HCT116 (cell line): ENCODE results near the gene CBX4. TPM values are rescaled to one million over a fixed set of nuclear protein-coding genes. Genes with fewer than 3 reads are reported as not detected.

Experiments used
- ATAC-seq: fragments of 200-7000 bp; cut with Tn5 transposase; 2 replicates; pipeline ENCODE4 v1.9.1; 2020; ENCODE audit warnings: mild to moderate bottlenecking, moderate library complexity
- BruUV-seq: library from RNA; stranded (reverse); fragments of 400-500 nt; replicated peaks from 2 replicates; lab custom pipeline; 2021; lab: Mats Ljungman, UMichigan
- CTCF ChIA-PET: fragments of 300-600 bp; sonication (Branson Sonifier 250); formaldehyde crosslinking; loops from one replicate; lab custom pipeline; 2021; ENCODE audit warnings: antibody characterized with exemption; lab: Charles Lee
- POLR2A ChIA-PET: fragments of 300-600, 350-600 bp; sonication (Branson Sonifier 250); formaldehyde crosslinking; loops from one replicate; lab custom pipeline; 2021; ENCODE audit warnings: antibody characterized with exemption; lab: Charles Lee
- RAD21 ChIA-PET, 2 experiments: fragments of 300-600 bp; sonication (Branson Sonifier 250); formaldehyde crosslinking; loops; one replicate each; lab custom pipeline; 2023; ENCODE audit warnings: low total read pairs in 2 of 2; ENCODE audit not compliant: uncharacterized antibody in 2 of 2, unreplicated experiment in 2 of 2, low non-redundant PET in 1 of 2; lab: Charles Lee
- DNase-seq: peaks from one replicate; pipeline ENCODE4 v3.0.0-alpha.2; 2010; ENCODE audit warnings: low read depth, low spot score
- H2AFZ ChIP-seq: fragments of 200-600 bp; shearing (Covaris generic), sonication (generic); 2 replicates; pipeline ENCODE4 v1.6.1; 2017; ENCODE audit warnings: low read depth, mixed run types, mixed read lengths, antibody characterized with exemption, low read length; ENCODE audit not compliant: poor library complexity, severe bottlenecking
- H3K27ac ChIP-seq: 2 replicates; pipeline ENCODE4 v1.5.1; 2012; ENCODE audit warnings: low read depth, low read length
- H3K27me3 ChIP-seq: fragments of 200-600 bp; sonication (generic); 2 replicates; pipeline ENCODE4 v1.6.1; 2016; ENCODE audit warnings: mixed run types, low read length, mixed read lengths; ENCODE audit not compliant: insufficient read depth
- H3K36me3 ChIP-seq, 2 experiments: fragments of 200-500 bp in 1 of 2; fragments of 200-600 bp in 1 of 2; sonication (Bioruptor generic) in 1 of 2; sonication (generic) in 1 of 2; 2 replicates each; pipeline versions ENCODE4 v1.5.1 to v1.6.1; 2014 to 2016; ENCODE audit warnings: low read length in 2 of 2, inconsistent platforms in 1 of 2, mixed read lengths in 1 of 2, mixed run types in 1 of 2; ENCODE audit not compliant: insufficient read depth in 2 of 2, control insufficient read depth in 1 of 2
- H3K4me1 ChIP-seq, 2 experiments: fragments of 200-600 bp in 1 of 2; sonication (generic) in 1 of 2; 2 replicates each; pipeline versions ENCODE4 v1.5.1 to v1.6.1; 2012 to 2017; ENCODE audit warnings: low read length in 2 of 2, inconsistent platforms in 1 of 2, mild to moderate bottlenecking in 1 of 2, mixed read lengths in 1 of 2, mixed run types in 1 of 2, moderate library complexity in 1 of 2; ENCODE audit not compliant: insufficient read depth in 2 of 2, control insufficient read depth in 1 of 2
- H3K4me2 ChIP-seq: fragments of 200-600 bp; sonication (generic); 2 replicates; pipeline ENCODE4 v1.6.1; 2017; ENCODE audit warnings: mixed run types, low read length, mixed read lengths
- H3K4me3 ChIP-seq, 2 experiments: fragments of 200-600 bp in 1 of 2; sonication (generic) in 1 of 2; replicated peaks in 1 of 2; 2 replicates each; pipeline ENCODE4 v1.5.1; 2011 to 2016; ENCODE audit warnings: low read length in 2 of 2, control low read depth in 1 of 2, low read depth in 1 of 2, mild to moderate bottlenecking in 1 of 2, mixed read lengths in 1 of 2, mixed run types in 1 of 2
- H3K79me2 ChIP-seq: fragments of 200-600 bp; sonication (generic); 2 replicates; pipeline ENCODE4 v1.6.1; 2017; ENCODE audit warnings: mild to moderate bottlenecking, mixed run types, low read length, moderate library complexity, mixed read lengths; ENCODE audit not compliant: insufficient read depth
- H3K9ac ChIP-seq: fragments of 200-600 bp; sonication (generic); 2 replicates; pipeline ENCODE4 v1.6.1; 2016; ENCODE audit warnings: low read length, mixed read lengths
- H3K9me2 ChIP-seq: fragments of 200-600 bp; sonication (generic), shearing (Covaris generic); 2 replicates; pipeline ENCODE4 v1.6.1; 2017; ENCODE audit warnings: mixed run types, mild to moderate bottlenecking, moderate library complexity; ENCODE audit not compliant: insufficient read depth
- H3K9me3 ChIP-seq, 2 experiments: fragments of 200-500 bp in 1 of 2; fragments of 200-600 bp in 1 of 2; sonication (Bioruptor generic) in 1 of 2; sonication (generic) in 1 of 2; 2 replicates each; pipeline ENCODE4 v1.6.1; 2014 to 2017; ENCODE audit warnings: low read length in 2 of 2, mixed read lengths in 2 of 2, inconsistent platforms in 1 of 2, low read depth in 1 of 2, mild to moderate bottlenecking in 1 of 2, mixed run types in 1 of 2, moderate library complexity in 1 of 2; ENCODE audit not compliant: control insufficient read depth in 1 of 2, insufficient read depth in 1 of 2
- H4K20me1 ChIP-seq: fragments of 200-600 bp; sonication (generic), shearing (Covaris generic); 2 replicates; pipeline ENCODE4 v1.6.1; 2017; ENCODE audit warnings: mixed run types, mild to moderate bottlenecking, moderate library complexity; ENCODE audit not compliant: insufficient read depth
- POLR2AphosphoS5 ChIP-seq: IDR thresholded peaks from 2 replicates; pipeline ENCODE4 v1.6.1; 2011; ENCODE audit warnings: mild to moderate bottlenecking, low read depth, low read length, moderate library complexity
- RAD21 ChIP-seq: IDR thresholded peaks from 2 replicates; pipeline ENCODE4 v1.6.1; 2012; ENCODE audit warnings: low read depth, mild to moderate bottlenecking
- ZNF274 ChIP-seq: fragments of 200-500 bp; sonication (Bioruptor generic); IDR thresholded peaks from 2 replicates; pipeline ENCODE4 v1.6.1; 2014; ENCODE audit warnings: mild to moderate bottlenecking, low read depth, low read length, inconsistent platforms
- intact Hi-C: fragments of 100-400 bp; cut with micrococcal nuclease; formaldehyde crosslinking; loops from 2 replicates; pipeline ENCODE4 v1.10.0; 2022
- total RNA-seq: library from RNA; stranded (reverse); gene quantifications from one replicate; pipeline ENCODE4 v1.2.1, GENCODE V29; 2021; ENCODE audit not compliant: unreplicated experiment
- TF ChIP-seq, protein P1 (sequence below), 3 experiments: fragments of 200-600 bp in 1 of 3; sonication (generic) in 1 of 3; IDR thresholded peaks in 2 of 3; conservative IDR thresholded peaks in 1 of 3; 2 replicates each; pipeline ENCODE4 v1.5.1; 2012 to 2017; ENCODE audit warnings: low read depth in 2 of 3, low read length in 2 of 3, antibody characterized with exemption in 1 of 3, borderline replicate concordance in 1 of 3, control low read depth in 1 of 3, mild to moderate bottlenecking in 1 of 3, mixed read lengths in 1 of 3, mixed run types in 1 of 3, moderate library complexity in 1 of 3; ENCODE audit not compliant: insufficient read depth in 1 of 3

Gene CBX4
- total RNA-seq, 1 experiment from 2014 or later: 60.9 TPM

DNA sequence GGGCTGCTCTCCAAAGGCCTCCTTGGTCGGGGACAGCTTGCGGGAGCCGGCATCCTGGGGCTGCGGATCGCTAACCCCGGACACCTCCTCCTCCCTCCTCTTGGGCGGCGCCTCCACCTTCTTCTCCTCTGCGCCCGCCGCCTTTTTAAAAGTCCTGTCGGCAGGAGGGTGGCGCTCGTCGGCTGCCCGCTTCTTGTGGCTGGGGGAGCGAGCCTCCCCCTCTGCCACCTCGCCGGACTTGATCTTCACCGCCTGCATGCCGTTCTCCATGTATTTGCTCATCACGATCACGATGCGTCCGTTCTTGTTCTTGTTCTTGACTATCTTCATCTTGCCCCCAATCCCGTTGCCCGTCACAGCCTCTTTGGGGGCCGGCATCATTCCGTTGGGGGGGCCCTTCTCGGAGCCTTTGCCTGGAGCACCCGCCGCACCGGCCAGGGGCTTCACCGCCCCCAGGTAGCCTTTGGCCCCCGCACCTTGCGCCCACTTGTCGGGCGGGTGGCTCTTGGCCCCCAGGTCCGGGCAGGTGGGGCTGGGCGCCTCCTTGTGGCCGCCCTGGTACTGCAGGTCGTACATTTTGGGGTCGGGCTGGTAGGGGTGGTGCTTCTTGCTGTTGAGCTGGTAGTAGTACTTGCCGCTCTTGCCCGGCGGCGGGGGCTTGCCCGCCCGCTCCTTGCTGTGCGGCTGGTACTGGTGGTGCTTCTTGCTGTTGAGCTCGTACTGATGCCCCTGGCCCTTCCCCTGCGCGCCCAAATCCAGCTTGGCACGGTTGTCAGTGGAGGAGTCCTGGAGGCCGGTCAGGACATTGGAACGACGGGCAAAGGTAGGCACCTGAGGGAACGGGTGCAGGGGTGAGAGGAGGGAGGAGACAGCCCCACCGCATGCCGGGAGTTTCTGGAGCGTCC lies 4.4 kb downstream of the CBX4 start:
- intact Hi-C loops: loop anchor here (2.0 kb wide), 1 partner anchor 44 kb away; no protein-coding TSS in a partner anchor
- TSS peak; percentile 1 for BruUV-seq
- POLR2A ChIA-PET: interaction anchor here (0.9 to 1.4 kb wide), 3 partner anchors 16 to 45 kb away, joined by 3 to 7 read pairs (median 3); no protein-coding TSS in a partner anchor
- H3K4me3 ChIP-seq: no peak overlapping the region
- peaks cover 52% of the 10 kb centered on the region for H3K79me2 ChIP-seq
- no peak overlapping the region for H3K4me2 ChIP-seq
- RAD21 ChIA-PET: interaction anchor here in 1 of 2 experiments (1.1 kb wide), 1 partner anchor 37 kb away, joined by 3 read pairs; no protein-coding TSS in a partner anchor
- H3K9me2 ChIP-seq: no peaks in the 10 kb centered on the region
- H3K9ac ChIP-seq: no peak overlapping the region
- CTCF ChIA-PET: interaction anchor here (0.6 to 3.0 kb wide), 12 partner anchors 11 to 91 kb away, joined by 3 to 18 read pairs (median 7); partner anchors contain the start of gene CBX8
- H3K9me3 ChIP-seq: no peaks in the 10 kb centered on the region
- no peak for DNase-seq
- TF ChIP-seq ZNF274 (no peak), RAD21 (peak; percentile 64), POLR2AphosphoS5 (peak; percentile 18; the same call in 1 of the 2 replicates)
- TF ChIP-seq, protein P1, sequence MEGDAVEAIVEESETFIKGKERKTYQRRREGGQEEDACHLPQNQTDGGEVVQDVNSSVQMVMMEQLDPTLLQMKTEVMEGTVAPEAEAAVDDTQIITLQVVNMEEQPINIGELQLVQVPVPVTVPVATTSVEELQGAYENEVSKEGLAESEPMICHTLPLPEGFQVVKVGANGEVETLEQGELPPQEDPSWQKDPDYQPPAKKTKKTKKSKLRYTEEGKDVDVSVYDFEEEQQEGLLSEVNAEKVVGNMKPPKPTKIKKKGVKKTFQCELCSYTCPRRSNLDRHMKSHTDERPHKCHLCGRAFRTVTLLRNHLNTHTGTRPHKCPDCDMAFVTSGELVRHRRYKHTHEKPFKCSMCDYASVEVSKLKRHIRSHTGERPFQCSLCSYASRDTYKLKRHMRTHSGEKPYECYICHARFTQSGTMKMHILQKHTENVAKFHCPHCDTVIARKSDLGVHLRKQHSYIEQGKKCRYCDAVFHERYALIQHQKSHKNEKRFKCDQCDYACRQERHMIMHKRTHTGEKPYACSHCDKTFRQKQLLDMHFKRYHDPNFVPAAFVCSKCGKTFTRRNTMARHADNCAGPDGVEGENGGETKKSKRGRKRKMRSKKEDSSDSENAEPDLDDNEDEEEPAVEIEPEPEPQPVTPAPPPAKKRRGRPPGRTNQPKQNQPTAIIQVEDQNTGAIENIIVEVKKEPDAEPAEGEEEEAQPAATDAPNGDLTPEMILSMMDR (IDR thresholded peaks at IDR 0.05 in 2 of 3, conservative IDR thresholded peaks at IDR 0.05 in 1 of 3; ENCODE audit: borderline replicate concordance in 1 of 3, insufficient read depth in 1 of 3, low read depth in 2 of 3, low read length in 2 of 3): peak; percentile 61 to 99 (median 91); a peak in 5 of 6 replicates
- peak overlapping the region; percentile 32; the same call in 1 of the 2 replicates for H3K27ac ChIP-seq
- no peak for ATAC-seq
- H3K27me3 ChIP-seq: no peaks in the 10 kb centered on the region
- peaks cover 9 to 18% of the 10 kb centered on the region in 2 experiments; a peak in 2 of 4 replicates for H3K36me3 ChIP-seq
- peaks cover 4% of the 10 kb centered on the region; the same call in 1 of the 2 replicates for H4K20me1 ChIP-seq
- no peak overlapping the region for H2AFZ ChIP-seq
- H3K4me1 ChIP-seq: peaks cover 46 to 74% of the 10 kb centered on the region in 2 experiments
